Measurements from ENCODE around the gene LBH.

- TF ChIP-seq CTCF (IDR thresholded peaks at IDR 0.05) (no peak), ZFX (IDR thresholded peaks at IDR 0.05; ENCODE audit: borderline replicate concordance) (no peak)
Measured at GRCh38 chr2:30239986-30240752, 8.8 kb downstream of the LBH start.

All from 22Rv1 (cell line).